EL (cell line): ENCODE results near the gene SEC14L5.

ENCODE experiments used
- DNase-seq: peaks from one replicate; pipeline ENCODE4 v3.0.0-alpha.2; 2016

The SEC14L5 gene

DNA sequence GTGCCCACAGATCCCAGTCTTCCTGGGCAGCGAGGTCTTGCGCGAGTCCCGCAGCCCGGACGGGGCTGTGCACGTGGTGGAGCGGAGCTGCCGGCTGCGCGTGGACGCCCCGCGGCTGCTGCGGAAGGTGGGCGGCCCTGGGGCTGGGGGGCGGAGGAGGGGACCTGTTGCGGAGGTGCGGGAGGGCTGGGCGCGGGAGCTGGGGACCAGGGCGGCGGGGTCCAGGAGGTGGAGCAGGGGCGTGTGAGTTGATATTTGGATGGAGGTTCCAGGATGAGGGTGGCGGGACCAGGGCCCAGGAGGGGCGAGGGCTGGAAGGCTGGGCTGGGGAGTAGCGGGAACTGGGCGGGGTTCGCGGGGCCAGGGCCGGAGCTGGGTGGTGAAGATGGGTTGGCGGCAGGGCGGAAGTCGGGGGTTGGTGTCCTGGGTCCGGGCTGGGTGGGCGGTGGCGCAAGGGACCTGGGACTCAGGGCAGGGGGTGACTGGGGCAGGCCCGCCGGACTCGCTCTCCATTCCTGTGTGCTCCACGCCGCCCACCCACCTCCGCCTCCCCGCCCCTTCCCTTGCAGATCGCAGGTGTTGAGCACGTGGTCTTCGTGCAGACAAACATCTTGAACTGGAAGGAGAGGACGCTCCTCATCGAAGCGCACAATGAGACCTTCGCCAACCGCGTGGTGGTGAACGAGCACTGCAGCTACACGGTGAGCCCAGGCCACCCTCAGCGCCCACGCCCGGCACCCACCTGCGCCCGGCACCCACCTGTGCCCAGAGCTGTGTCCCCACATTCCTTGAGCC lies 29.6 kb downstream of the SEC14L5 start:
- no peak for DNase-seq

DNA sequence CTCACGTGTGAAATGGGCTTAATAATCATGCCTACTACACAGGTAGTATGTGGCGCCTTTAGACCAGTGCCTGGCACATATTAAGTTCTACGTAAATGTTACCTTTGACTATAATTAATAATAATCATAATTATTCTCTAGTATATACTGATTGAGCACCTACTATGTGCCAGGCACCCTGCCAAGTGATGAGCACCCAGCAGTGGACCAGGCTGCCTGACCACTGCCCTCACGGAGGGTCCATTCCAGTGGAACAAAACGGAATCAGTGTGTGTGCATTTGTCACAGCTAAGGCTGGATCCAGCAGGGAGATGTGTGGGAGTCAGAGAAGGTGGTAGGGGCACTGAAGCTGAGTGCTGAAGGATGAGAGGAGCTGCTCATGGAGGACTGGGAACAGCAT lies 30.5 kb downstream of the SEC14L5 start:
- DNase-seq, result no peak

DNA sequence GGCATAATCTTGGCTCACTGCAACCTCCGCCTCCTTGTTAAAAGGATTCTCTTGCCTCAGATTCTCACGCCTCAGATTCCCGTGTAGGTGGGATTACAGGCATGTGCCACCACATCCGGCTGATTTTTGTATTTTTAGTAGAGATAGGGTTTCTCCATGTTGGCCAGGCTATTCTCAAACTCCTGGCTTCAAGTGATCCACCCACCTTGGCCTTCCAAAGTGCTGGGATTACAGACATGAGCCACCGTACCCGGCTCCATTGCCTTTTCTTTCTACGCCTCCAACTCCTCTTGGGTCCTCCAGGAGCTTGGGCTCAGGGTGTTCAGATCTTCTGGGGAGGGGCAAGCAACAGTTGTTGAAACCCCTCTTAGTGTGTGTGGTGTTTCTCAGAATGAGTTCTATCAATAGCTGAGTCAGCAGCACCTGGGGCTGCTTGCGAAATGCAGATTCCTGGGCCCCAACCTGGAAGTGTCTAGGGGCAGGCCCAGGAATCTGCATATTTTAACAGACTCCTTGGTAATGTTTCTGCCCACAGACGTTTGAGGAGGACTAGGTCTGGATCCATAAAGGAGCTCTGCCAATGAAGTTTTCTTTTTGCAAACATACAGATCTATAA lies 31.4 kb downstream of the SEC14L5 start:
- DNase-seq, result no peak

DNA sequence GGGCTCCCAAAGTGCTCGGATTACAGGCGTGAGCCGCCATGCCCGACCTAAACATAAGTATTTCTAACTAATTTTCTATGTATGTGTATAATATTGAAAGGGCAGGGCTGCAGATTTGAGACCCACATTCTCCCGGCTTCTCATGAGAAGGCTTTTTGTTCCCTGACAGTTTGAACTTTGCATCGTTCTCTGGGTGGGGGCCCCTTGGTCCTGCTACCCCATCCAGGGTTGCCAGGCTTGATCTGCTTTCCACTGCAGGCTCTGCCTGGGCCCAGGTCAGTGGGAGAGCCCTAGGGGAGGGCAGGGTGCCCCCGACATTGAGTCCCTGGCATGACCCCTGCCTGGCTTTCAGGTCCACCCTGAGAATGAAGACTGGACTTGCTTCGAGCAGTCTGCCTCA lies 32.3 kb downstream of the SEC14L5 start:
- DNase-seq, result no peak

DNA sequence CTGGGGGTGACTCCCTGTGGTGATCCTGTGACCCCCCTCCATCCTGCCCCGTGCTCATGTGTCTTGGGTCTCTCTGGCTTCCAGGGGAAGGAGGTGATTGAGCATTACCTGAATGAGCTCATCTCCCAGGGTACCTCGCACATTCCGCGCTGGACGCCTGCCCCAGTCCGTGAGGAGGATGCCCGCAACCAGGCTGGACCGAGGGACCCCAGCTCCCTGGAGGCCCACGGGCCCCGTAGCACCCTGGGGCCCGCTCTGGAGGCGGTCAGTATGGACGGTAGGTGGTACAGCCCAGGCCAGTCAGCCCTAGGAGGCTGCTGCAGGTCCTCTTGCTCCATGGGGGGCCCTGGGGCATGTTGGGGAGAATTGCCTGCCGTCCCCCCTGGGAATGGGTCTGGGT lies 33.6 kb downstream of the SEC14L5 start:
- DNase-seq, result no peak

DNA sequence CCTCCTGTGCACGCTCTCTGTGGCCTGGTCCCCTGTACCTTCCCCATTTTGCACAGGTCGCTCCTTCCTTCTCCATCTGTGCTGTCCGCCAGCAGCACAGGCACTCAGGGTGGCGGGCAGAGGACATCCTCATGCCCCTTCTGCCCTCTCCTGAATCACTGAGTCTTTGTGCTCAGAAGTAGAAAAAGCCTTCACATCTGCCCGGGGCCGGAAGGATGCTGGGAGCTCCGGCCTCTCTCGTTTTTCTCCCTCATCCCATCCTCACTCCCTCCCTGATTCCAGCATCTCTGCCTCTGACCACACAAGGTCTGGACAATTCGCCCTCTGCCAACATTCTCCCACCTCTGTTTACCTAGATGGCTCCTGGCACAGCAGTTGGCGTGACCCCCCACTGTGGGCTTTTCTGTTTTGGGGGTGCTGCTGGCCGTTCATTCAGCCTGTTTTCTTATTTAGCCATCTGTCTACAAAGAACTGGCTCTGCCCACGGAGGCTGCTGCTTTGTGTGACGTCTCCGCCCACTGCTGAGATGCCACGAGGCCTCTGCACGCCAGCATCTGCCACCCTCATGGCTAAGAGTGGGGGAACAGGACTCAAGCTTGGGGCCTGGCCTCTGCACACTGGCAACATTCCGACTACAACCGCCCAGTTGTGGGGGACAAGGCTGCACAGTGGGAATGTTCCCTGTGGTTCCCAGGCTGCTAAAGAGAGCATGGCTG lies 36.7 kb downstream of the SEC14L5 start:
- DNase-seq, result no peak

DNA sequence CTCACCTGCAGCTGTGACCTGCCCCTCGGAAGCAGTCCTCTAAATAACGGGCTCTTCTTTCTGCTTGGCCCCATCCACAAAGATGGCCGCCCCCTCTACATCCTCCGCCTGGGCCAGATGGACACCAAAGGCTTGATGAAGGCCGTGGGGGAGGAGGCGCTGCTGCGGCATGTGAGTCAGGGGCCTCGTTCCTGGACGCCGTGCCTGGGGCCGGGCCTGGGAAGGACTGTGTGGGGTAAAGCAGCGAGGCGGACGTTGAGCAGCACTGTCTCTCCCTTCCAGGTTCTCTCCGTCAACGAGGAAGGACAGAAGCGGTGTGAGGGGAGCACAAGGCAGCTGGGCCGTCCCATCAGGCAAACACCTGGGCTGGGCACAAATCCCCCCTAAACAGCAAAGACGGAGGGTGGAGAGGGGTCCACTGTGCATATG lies 42.5 kb downstream of the SEC14L5 start:
- no peak for DNase-seq

DNA sequence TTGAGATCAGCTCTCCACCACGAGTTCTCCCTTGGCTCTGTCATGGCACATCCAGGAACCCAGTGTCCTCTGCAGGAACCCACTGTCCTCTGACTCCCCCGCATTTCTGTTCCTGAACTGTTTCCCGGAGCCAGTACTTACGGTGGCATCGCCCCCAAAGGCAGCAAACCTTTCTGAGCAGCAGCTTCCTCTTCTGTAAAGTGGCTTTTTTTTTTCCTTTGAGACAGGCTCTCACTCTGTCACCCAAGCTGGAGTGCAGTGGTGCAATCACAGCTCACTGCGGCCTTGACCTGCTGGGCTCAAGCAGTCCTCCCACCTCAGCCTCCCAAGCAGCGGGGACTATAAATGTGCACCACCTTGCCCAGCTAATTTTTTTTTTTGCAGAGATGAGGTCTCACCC lies 43.4 kb downstream of the SEC14L5 start:
- DNase-seq, result no peak

DNA sequence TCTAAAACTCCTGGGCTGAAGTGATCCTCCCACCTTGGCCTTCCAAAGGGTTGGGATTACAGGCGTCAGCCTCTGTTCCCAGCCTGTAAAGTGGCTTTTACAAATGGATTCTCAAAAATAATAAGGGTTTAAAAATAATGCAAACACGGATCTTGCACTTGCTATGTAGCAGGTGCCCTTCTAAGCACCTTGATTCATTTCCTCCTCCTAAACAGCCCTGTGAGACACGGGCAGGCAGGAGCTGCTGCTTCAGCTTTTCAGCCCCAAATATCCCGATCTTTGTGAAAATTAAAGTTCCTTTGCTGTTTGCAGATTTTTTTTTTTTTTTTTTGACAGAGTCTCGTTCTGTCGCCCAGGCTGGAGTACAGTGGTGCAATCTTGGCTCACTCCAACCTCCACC lies 43.9 kb downstream of the SEC14L5 start:
- no peak for DNase-seq

DNA sequence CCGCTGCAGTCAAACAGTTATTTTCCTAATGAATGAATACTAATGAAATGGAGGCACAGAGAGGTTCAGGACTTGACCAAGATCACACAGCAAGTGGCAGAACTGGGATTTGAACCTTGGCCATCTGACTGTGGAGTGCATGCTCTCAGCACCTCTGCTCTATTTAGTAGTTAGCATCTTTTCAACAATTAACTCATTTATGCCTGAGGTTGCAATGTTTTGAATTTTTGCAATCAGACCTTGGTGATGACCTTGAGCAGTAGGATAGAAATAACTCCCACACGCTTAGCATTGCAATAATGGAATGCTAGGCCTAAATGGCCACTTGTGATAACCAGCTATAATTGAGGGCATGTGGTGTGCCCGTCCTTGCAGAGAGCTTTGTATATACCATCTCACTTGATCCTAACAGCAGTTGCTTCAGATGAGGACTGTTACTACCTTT lies 44.6 kb downstream of the SEC14L5 start:
- DNase-seq, result no peak

DNA sequence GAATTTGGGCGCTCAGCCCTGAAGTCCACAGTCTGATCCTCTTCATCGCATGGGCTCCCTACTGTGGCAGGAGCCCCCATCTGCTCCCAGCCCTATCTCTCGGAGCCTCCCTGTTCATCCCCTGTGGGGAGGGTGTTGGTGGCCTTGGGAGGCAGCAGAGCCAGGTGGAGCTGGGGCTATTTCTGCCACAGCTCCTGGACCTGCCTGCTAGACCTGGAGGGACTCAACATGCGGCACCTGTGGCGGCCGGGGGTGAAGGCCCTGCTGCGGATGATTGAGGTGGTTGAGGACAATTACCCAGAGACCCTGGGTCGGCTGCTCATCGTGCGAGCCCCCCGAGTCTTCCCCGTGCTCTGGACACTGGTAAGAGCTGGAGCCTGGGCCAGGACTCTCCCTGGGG lies 45.1 kb downstream of the SEC14L5 start:
- no peak for DNase-seq

DNA sequence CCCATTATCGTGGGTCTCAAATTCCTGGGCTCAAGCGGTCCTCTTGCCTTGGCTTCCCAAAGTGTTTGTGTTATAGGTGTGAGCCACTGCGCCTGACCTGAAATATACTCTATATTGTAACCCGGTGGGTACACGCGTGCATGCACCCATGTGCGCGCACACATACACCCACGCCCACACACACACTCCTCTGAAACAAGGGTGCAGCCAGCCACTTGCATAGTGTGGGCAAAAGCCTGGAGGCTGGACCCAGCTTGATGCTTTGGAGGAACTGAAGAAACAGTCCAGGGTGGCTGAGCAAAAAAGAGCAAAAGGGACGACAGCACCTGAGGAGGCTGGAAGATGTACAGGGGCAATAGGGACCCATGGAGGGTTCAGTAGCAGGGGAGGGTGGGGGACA lies 45.7 kb downstream of the SEC14L5 start:
- no peak for DNase-seq

DNA sequence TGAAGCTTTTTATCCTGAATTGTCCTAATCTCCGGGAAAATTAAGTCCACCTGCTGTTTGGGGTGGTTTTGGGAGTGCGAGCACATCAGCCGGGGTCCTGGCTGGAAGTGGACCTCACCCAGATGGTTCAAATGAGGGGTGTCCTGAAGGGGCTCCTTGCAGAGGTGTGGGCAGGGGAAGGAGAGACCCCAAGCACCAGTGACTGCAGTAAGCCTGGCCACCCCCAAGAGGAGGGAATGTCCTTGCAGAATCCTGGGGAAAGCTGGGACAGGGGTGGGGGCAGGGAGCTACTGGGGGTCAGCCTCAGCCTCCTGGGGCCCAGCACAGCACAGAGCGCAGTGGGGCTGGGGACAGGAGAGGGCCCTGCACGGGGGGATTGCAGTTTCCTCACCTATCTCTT lies 46.2 kb downstream of the SEC14L5 start:
- no peak for DNase-seq

DNA sequence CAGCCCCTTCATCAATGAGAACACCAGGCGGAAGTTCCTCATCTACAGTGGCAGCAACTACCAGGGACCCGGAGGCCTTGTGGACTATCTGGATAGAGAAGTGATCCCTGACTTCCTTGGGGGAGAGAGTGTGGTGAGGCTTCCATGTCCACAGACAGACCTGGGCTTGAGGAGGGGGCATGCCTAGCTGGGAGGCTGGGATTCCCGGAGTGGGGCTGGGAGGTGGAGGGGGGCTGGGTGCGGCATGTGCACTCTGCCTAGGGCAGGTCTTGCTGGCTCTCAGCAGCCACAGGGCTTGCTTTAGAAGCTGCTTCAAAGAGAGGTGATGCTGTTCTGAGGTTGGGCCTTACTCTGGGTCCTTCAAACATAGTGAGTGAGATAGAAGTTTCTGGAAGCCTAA lies 47.8 kb downstream of the SEC14L5 start:
- DNase-seq, result no peak

DNA sequence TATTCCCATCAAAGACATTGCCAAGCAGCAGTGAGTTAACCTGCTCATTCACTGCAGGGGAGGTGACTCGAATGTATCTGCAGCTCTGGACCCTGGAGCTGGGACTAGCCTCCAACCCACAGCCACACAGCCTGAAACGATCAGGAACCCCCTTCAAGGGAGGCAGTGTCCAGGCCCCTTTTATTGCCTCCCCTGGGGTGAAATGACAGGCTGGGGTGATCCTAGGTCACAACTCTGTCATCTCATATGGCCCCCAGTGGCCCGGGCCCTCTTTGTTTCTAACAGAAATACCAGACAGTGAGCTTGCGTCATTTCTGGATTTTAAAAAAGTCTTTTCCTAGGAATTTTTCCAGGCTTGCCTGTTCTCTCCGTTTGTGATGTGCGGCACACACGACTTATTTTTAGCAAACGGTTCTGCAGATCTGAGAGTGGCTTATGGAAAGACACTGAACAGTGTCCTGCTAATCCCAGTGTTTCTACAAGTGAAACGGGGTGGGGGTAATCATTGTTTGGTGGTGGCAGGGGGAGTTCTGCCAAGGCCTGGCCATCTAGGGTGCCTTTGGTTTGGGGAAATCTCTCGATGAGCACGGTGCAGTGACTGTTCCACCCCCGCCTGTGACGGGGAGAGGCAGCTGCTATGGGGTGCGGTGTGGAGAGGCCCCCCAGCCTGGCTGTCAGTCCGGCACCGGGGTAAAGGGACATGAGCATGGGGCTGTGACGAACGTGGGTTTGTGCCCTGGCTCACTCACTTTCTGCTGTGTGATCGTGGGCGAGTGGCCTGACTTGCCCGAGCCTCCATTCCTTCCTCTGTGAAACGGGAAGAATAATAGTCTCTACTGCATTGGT lies 48.4 kb downstream of the SEC14L5 start:
- no peak for DNase-seq

DNA sequence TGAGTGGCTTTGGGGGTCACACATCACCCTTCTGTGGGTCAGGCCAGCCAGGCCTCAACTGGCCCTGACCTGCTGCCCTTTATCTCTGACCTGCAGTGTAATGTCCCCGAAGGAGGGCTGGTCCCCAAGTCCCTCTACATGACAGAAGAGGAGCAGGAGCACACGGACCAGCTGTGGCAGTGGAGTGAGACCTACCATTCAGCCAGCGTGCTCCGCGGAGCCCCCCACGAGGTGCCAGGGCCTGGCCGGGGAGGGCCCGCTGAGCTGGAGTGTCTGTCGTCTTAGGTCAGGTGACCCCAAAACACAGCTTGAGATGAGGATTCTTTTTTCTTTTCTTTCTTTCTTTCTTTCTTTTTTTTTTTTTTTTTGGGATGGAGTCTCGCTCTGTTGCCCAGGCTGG lies 49.1 kb downstream of the SEC14L5 start:
- no peak for DNase-seq

DNA sequence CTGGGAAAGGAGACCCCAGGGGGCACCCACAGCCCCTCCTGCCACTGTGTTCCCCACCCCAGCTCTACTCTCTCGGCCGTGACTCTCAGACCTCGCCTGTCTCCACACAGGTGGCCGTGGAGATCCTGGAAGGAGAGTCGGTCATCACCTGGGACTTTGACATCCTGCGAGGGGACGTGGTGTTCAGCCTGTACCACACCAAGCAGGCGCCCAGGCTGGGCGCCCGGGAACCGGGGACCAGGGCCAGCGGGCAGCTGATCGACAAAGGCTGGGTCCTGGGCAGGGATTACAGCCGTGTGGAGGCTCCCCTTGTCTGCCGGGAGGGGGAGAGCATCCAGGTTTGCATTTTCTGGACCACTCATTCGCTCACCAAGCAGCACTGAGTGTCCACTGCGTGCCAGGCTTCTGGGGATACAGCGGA lies 50.2 kb downstream of the SEC14L5 start:
- no peak for DNase-seq

DNA sequence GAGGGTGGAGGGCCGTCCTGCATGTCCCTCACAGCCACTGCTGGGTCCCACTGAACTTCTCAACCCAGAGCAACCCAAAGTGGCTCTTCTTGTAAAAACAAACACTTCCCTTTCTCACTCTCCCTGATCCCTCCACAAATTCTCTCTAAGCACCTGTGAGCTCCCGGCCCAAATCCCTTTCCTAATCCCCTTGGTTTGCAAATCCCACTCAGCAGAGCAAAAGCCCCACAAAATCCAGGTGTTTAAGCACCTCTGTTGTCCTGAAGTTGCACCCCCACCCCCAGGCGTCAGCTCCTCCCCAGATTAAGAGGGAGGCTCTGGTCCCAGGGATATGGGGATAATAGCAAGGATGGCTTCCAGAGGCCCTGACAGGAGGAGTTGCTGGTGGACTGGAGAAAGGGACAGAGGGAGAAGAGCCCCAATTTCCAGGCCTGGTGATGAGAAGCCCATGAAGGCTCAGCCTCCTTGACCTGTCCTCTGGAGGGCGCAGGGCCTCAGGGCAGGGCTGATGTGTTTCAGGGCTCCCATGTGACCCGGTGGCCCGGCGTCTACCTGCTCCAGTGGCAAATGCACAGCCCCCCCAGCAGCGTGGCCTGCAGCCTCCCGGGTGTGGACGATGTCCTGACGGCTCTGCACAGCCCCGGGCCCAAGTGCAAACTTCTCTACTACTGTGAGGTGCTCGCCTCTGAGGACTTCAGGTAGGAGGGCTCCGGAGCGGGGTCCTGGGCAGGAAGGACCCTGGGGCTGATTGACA lies 52.6 kb downstream of the SEC14L5 start:
- DNase-seq, result no peak

DNA sequence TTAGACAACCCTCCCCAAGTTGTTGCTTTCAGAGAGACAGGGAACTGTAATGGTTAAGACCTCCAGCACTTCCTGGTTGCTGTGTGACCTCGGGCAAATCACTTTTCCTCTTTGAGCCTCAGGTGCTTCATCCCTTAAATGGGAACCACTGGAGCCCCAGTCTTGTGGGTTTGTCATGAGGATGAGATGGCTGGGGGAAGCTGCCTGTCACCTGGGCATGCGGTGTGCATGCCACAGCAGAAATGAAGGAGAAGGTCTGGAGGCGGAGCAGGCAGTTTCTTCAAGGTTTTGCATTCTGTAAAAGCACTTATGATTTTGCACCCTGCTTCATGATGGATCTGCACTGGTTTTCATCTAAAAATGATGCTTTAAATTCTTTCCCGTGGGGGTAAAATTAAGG lies 53.5 kb downstream of the SEC14L5 start:
- DNase-seq, result no peak

DNA sequence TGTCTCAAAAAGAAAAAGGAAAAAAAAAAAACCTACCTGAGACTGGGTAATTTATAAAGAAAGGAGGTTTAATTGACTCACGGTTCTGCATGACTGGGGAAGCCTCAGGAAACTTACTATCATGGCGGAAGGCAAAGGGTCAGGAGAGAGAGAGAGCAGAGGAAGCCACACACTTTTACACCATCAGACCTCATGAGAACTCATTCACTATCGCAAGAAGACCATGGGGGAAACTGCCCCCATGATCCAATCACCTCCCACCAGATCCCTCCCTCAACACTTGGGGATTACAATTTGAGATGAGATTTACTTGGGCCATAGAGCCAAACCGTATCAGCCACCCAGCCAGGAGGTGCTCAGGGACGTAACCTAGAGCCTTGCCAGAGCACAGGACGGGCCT lies 54.8 kb downstream of the SEC14L5 start:
- DNase-seq, result no peak

DNA sequence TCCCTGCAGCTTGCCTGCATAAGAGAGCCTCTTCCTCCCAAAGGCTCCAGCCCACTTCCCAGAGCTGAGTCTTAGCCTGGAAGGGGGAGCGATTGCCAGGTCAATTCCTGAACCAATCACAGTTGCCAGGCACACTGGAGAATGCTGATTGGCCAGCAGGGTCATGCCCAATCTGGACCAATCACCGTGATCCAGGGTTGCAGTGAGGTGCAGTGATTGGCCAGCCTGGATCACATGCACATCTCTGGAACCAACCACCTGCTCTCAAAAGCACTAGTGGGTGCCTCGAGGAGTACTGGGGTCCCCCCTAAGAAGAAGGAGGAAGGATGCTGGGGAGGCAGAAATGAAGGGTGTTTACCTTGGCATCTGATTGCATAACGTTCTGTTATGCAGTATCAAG lies 57.2 kb downstream of the SEC14L5 start:
- no peak for DNase-seq

DNA sequence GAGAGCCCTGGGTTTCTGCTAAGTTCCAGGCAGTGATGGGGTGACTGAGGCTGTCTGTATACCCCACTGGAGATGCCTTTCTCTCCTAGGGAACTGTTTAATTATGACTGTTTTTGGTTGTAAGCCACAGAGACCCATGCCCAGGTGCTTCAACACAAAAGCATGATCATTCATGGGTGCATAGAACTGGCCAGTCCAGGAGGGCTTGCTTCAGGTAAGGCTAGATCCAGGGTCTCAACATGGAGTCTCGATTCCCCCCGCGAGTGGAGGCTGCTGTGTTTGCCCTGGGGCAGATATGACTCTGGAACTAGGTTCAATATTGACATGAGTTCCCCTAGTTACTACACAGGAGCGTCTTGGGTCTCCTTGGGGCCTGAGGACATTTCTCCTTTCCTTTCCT lies 57.8 kb downstream of the SEC14L5 start:
- DNase-seq, result no peak
